Activated CD4-positive, alpha-beta memory T cell treated with anti-CD3 and anti-CD28 coated beads, Interleukin-2, amount 10 ng/mL, durations not matched to agents 7 days and 5 days (primary cell): Measurements from ENCODE around the gene DGKG. TPM values are rescaled to one million over a fixed set of nuclear protein-coding genes. Genes with fewer than 3 reads are reported as not detected.

Experiments used
- CTCF ChIA-PET: fragments of 350-600 bp; sonication (Branson Sonifier 250); formaldehyde crosslinking; loops from one replicate; lab custom pipeline; 2021; ENCODE audit warnings: antibody characterized with exemption, inconsistent platforms; lab: Charles Lee
- POLR2A ChIA-PET: fragments of 350-600 bp; sonication (Branson Sonifier 250); formaldehyde crosslinking; loops from one replicate; lab custom pipeline; 2021; ENCODE audit warnings: antibody characterized with exemption; lab: Charles Lee
- DNase-seq: peaks from one replicate; pipeline ENCODE4 v3.0.0-alpha.2; 2020
- H3K27ac Mint-ChIP-seq: one replicate; pipeline ENCODE4 v1.8.0; 2021; ENCODE audit warnings: mild to moderate bottlenecking, mixed read lengths
- H3K27me3 Mint-ChIP-seq: one replicate; pipeline ENCODE4 v1.8.0; 2021; ENCODE audit warnings: mixed read lengths
- H3K36me3 Mint-ChIP-seq: one replicate; pipeline ENCODE4 v1.8.0; 2021; ENCODE audit warnings: low read depth, mixed read lengths
- H3K4me1 Mint-ChIP-seq: one replicate; pipeline ENCODE4 v1.8.0; 2021; ENCODE audit warnings: mixed read lengths
- H3K4me3 Mint-ChIP-seq: one replicate; pipeline ENCODE4 v1.8.0; 2021; ENCODE audit warnings: mild to moderate bottlenecking, mixed read lengths
- H3K9me3 Mint-ChIP-seq: one replicate; pipeline ENCODE4 v1.8.0; 2021; ENCODE audit warnings: mixed read lengths
- total RNA-seq, 2 experiments: library from RNA; stranded (reverse); gene quantifications; one replicate each; pipeline ENCODE4 v1.2.3, GENCODE V29; 2021

Gene DGKG
- total RNA-seq, 2 experiments from 2014 or later: 0.13 to 0.58 TPM

- peak; percentile 96 for DNase-seq
- ChIA-PET POLR2A (interaction anchor here (1.4 to 1.5 kb wide), 2 partner anchors 458 to 674 kb away, joined by 4 to 5 read pairs; partner anchors contain the start of genes EIF4A2 and TBCCD1), CTCF (interaction anchor here (1.1 to 1.5 kb wide), 2 partner anchors 151 to 166 kb away, joined by 3 to 4 read pairs; no protein-coding TSS in a partner anchor)
- peaks cover 83% of the 10 kb centered on the region for H3K27me3 Mint-ChIP-seq
- H3K27ac Mint-ChIP-seq: no peak within 1 kb of the TSS
- H3K4me1 Mint-ChIP-seq: peaks cover 38% of the 10 kb centered on the region
- H3K36me3 Mint-ChIP-seq: peaks cover 2% of the 10 kb centered on the region
- H3K4me3 Mint-ChIP-seq: peak within 1 kb of the TSS; percentile 77
- no peaks in the 10 kb centered on the region for H3K9me3 Mint-ChIP-seq
These were observed 252.8 kb downstream of the DGKG start, which contains the start of gene ETV5 for GRCh38 chr3:186108941-186109865. ETV5 (minus strand) TSS chr3:186109089; CDS start chr3:186105868, 3,221 bp downstream.

- no peak overlapping the region for H3K27ac Mint-ChIP-seq
- H3K27me3 Mint-ChIP-seq: peaks cover 84% of the 10 kb centered on the region
- DNase-seq: peak; percentile 30
- CTCF ChIA-PET: interaction anchor here (0.6 to 0.7 kb wide), 2 partner anchors 294 to 432 kb away, joined by 3 read pairs; no protein-coding TSS in a partner anchor
- POLR2A ChIA-PET: interaction anchor here (0.9 to 1.5 kb wide), 3 partner anchors 170 to 675 kb away, joined by 3 to 5 read pairs (median 4); partner anchors contain the start of genes EIF4A2, TBCCD1 and TRA2B
- H3K4me1 Mint-ChIP-seq: peaks cover 38% of the 10 kb centered on the region
- peaks cover 2% of the 10 kb centered on the region for H3K36me3 Mint-ChIP-seq
- H3K4me3 Mint-ChIP-seq: peak overlapping the region; percentile 77
- H3K9me3 Mint-ChIP-seq: no peaks in the 10 kb centered on the region
These were observed 253.7 kb downstream of the DGKG start for GRCh38 chr3:186108106-186108940.

GRCh38 chr3:186107215-186108105, 254.6 kb downstream of the DGKG start:
- Mint-ChIP-seq H3K4me3 (peak overlapping the region; percentile 77), H3K27me3 (peaks cover 84% of the 10 kb centered on the region), H3K4me1 (peaks cover 38% of the 10 kb centered on the region), H3K27ac (peak overlapping the region; percentile 14), H3K36me3 (peaks cover 2% of the 10 kb centered on the region), H3K9me3 (no peaks in the 10 kb centered on the region)
- DNase-seq: peak; percentile 50
- ChIA-PET POLR2A (interaction anchor here (0.9 kb wide), 1 partner anchor 169 kb away, joined by 3 read pairs; the partner anchor contains the start of gene TRA2B), CTCF (interaction anchor here (0.6 to 0.7 kb wide), 2 partner anchors 293 to 433 kb away, joined by 3 read pairs; no protein-coding TSS in a partner anchor)

- no peak overlapping the region for H3K27ac Mint-ChIP-seq
- no peaks in the 10 kb centered on the region for H3K9me3 Mint-ChIP-seq
- peaks cover 72% of the 10 kb centered on the region for H3K27me3 Mint-ChIP-seq
- CTCF ChIA-PET: no interaction called here
- POLR2A ChIA-PET: no interaction called here
- no peak overlapping the region for H3K4me3 Mint-ChIP-seq
- no peak for DNase-seq
- H3K36me3 Mint-ChIP-seq: peaks cover 2% of the 10 kb centered on the region
- peaks cover 29% of the 10 kb centered on the region for H3K4me1 Mint-ChIP-seq
These were observed 256.5 kb downstream of the DGKG start for GRCh38 chr3:186105543-186105942.

- Mint-ChIP-seq H3K9me3 (no peaks in the 10 kb centered on the region), H3K4me3 (no peak overlapping the region), H3K4me1 (peaks cover 7% of the 10 kb centered on the region), H3K36me3 (no peaks in the 10 kb centered on the region), H3K27me3 (peaks cover 76% of the 10 kb centered on the region), H3K27ac (no peak overlapping the region)
- ChIA-PET POLR2A (no interaction called here), CTCF (interaction anchor here (0.7 to 1.8 kb wide), 2 partner anchors 159 to 1728 kb away, joined by 3 to 5 read pairs; no protein-coding TSS in a partner anchor)
- DNase-seq: no peak
These were observed 259.3 kb downstream of the DGKG start for GRCh38 chr3:186102687-186103086.

DNA sequence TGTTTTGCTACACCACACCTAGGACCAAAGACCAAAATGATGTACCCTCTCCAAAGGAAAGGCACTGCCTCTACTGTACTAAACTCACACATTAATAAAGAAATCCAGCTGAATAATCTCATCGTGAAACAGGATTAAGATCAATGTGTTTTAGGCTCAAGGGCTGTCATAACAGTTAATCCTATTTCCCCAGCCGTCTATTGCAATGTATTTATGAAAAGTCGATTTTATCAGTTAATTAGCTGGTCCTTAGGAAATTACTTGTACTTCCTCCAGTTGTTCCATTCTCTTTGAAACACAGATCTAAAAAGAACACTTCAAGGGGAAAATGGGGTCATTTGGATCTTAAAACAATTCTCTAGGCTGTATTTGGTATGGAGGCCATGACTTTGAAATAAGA, 261.6 kb downstream of the DGKG start:
- ChIA-PET POLR2A (no interaction called here), CTCF (no interaction called here)
- H3K27ac Mint-ChIP-seq: no peak overlapping the region
- no peaks in the 10 kb centered on the region for H3K36me3 Mint-ChIP-seq
- H3K9me3 Mint-ChIP-seq: no peaks in the 10 kb centered on the region
- no peak for DNase-seq
- H3K27me3 Mint-ChIP-seq: peaks cover 79% of the 10 kb centered on the region
- no peak overlapping the region for H3K4me3 Mint-ChIP-seq
- H3K4me1 Mint-ChIP-seq: no peaks in the 10 kb centered on the region

- POLR2A ChIA-PET: no interaction called here
- H3K27ac Mint-ChIP-seq: no peak overlapping the region
- H3K36me3 Mint-ChIP-seq: no peaks in the 10 kb centered on the region
- peaks cover 85% of the 10 kb centered on the region for H3K27me3 Mint-ChIP-seq
- CTCF ChIA-PET: no interaction called here
- no peaks in the 10 kb centered on the region for H3K9me3 Mint-ChIP-seq
- H3K4me3 Mint-ChIP-seq: no peak overlapping the region
- no peak for DNase-seq
- no peaks in the 10 kb centered on the region for H3K4me1 Mint-ChIP-seq
These were observed 262.9 kb downstream of the DGKG start for GRCh38 chr3:186099178-186099577.

GRCh38 chr3:186098740-186099139, 263.3 kb downstream of the DGKG start:
- H3K27ac Mint-ChIP-seq: no peak overlapping the region
- POLR2A ChIA-PET: no interaction called here

DNA sequence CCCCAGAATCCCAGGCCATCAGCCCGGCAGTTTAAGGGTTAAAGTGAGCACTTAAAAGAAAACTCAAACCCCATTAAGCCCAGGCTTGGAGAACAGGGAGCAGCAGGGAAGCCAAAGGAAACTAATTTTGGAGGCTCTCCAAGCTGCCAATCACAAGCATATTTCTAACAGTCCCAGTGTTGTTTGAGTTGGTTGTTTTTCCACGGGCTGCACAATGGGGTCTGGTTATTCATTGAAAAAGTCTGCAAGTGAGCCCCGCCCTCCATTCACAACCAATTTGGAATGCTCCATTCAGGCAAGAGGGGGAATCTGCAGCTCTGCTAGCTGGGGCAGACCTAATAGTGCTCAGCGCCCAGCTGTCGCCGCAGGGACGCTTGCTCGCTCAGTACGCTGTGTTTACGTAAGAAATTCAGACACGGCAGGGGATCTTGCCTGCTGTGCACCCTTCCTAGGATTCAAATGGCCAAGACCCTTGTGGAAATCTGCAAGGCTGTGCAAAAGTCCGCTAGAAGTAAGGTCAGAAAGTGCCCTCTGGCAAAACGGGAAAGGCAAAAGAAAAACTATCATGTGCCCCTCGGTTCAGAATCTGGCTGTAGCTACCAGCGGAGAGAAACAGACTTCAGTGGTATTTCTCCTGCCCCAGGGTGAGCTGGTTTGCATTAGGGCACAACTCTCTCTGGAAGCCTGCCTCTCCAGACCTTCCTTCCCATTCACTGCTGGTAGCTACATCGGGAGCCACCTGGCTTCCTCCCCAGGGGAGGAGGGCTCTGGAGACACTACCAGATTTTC, 264.2 kb downstream of the DGKG start:
- no peak for DNase-seq
- ChIA-PET POLR2A (no interaction called here), CTCF (interaction anchor here (1.5 kb wide), 1 partner anchor 154 kb away, joined by 4 read pairs; no protein-coding TSS in a partner anchor)
- Mint-ChIP-seq H3K27me3 (peaks cover 80% of the 10 kb centered on the region), H3K4me1 (no peaks in the 10 kb centered on the region), H3K9me3 (no peaks in the 10 kb centered on the region), H3K36me3 (no peaks in the 10 kb centered on the region), H3K4me3 (no peak overlapping the region), H3K27ac (no peak overlapping the region)

More at GRCh38 chr3:186098740-186099139, 263.3 kb downstream of the DGKG start:
- CTCF ChIA-PET: no interaction called here
- DNase-seq: no peak
- H3K9me3 Mint-ChIP-seq: no peaks in the 10 kb centered on the region
- H3K4me3 Mint-ChIP-seq: no peak overlapping the region
- H3K4me1 Mint-ChIP-seq: no peaks in the 10 kb centered on the region
- H3K27me3 Mint-ChIP-seq: peaks cover 84% of the 10 kb centered on the region
- H3K36me3 Mint-ChIP-seq: no peaks in the 10 kb centered on the region

- no peaks in the 10 kb centered on the region for H3K36me3 Mint-ChIP-seq
- no peak for DNase-seq
- H3K4me1 Mint-ChIP-seq: no peaks in the 10 kb centered on the region
- ChIA-PET CTCF (interaction anchor here (1.5 kb wide), 1 partner anchor 154 kb away, joined by 4 read pairs; no protein-coding TSS in a partner anchor), POLR2A (no interaction called here)
- H3K9me3 Mint-ChIP-seq: no peaks in the 10 kb centered on the region
- H3K4me3 Mint-ChIP-seq: no peak overlapping the region
- no peak overlapping the region for H3K27ac Mint-ChIP-seq
- H3K27me3 Mint-ChIP-seq: peaks cover 76% of the 10 kb centered on the region
These were observed 264.7 kb downstream of the DGKG start for GRCh38 chr3:186097317-186097662.
